Activated CD8-positive, alpha-beta memory T cell treated with anti-CD3 and anti-CD28 coated beads, Interleukin-2, amount 50 U/mL, for 1 hour (primary cell): ENCODE measurements around the gene WDR33.
"Not testable (repeated sequence)": the region's sequence is repeated elsewhere in the genome, so short reads cannot be mapped to it uniquely, and the experiment has no call there.

ENCODE experiments used
- DNase-seq: peaks from one replicate; pipeline ENCODE4 v3.0.0-alpha.2; 2020; ENCODE audit errors: extremely low read depth

WDR33 gene

DNA sequence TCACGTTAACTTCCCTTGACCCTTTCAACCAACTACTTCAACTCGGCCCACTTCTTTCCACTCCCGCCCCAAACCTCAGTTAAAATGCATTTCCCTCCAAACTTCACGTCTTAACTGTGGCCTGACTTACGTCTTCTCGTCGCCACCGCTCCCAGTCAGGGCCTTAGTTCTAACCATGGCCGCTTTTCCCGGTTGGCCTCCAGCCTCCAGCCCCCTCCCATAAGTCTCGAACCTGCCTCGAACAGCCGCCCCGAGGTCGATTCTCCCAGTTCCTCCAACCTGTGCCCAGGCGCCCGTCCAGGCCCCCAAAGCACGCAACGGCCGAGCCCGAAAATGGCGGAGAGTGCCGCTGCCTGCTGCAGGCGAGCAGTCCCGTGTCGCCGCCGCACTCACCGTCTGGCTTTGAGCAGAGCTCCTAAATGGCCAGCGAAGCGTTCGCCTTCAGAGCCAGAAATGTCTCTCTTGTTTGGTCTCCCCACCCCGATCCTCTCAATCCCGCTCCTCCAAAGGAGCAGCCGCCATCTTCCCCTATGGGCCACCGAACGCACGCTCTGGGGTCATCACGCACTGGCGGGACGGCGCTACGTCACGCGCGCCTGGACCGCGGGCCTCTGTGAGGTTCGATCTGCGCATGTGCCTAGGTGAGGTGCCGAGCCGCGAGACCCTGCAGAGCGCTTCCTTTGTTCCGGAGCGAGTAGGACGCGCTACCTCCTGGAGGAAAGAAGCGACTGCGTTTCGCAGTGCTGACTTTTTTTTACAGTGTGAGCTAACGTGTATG is at the start of gene WDR33:
Gene WDR33, minus strand, starts transcription at position 553 of the 778 bp plus-strand sequence. CDS start 40,190 bp downstream, outside the sequence.
- DNase-seq, result peak; percentile 89

- no peak for DNase-seq
These were observed 49.2 kb upstream of the WDR33 start for GRCh38 chr2:127860130-127860529.

DNA sequence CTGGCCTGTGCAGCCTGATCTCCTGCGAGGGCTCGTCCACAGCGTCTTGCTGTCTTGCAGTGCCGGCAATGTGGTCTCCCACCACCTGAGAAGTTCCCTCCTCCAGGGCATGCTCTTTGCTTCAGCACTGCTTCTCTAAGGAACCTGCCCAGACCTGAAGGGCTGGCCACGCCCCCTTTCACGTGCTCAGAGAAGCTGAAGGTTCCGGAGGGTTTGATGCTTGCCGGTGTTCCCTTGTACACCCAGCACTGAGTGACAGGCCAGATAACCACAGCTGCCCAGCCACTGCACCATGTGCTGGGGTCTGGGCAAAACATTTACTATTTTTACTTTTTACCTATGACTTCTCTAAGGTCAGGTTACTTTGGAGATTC is 48.7 kb upstream of the WDR33 start:
- DNase-seq, result peak; percentile 25

- DNase-seq, result no peak
These were observed 46.4 kb upstream of the WDR33 start for GRCh38 chr2:127857265-127857808.

GRCh38 chr2:127853671-127854070 is 42.7 kb upstream of the WDR33 start:
- DNase-seq, result no peak

GRCh38 chr2:127852388-127852787 is 41.4 kb upstream of the WDR33 start:
- DNase-seq, result no peak

GRCh38 chr2:127847931-127848330 is 37.0 kb upstream of the WDR33 start:
- DNase-seq, result no peak

DNA sequence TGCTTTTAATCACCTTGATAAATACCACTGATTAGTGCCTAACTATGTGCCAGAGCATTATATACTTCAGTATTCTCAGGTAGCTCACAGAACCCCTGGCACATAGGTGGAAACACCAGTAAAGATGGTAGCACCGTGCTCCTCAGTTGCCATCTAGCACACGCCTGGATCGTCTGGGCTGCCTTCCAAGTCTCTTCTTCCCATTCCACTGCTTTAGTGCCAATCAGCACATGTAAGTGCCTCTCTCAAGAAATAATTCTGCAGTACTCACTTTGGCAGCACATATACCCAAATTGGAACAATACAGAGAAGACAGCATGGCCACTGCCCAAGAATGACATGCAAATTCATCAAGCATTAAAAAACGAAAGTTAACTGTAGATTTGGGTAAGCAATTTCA is 34.0 kb upstream of the WDR33 start:
- no peak for DNase-seq

DNA sequence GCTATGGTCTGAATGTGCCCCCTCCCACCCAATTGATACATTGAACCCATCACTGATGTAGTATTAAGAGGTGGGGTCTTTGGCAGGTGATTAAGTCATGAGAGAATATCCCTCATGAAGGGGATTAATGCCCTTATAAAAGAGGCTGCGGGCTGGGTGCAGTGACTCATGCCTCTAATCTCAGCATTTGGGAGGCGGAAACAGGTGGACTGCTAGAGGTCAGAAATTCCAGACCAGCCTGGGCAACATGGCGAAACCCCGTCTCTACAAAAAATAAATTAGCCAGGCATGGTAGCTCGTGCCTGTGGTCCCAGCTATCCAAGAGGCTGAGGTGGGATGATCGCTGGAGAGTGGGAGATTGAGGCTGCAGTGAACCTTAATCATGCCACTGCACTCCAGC is 32.7 kb upstream of the WDR33 start:
- no peak for DNase-seq

DNA sequence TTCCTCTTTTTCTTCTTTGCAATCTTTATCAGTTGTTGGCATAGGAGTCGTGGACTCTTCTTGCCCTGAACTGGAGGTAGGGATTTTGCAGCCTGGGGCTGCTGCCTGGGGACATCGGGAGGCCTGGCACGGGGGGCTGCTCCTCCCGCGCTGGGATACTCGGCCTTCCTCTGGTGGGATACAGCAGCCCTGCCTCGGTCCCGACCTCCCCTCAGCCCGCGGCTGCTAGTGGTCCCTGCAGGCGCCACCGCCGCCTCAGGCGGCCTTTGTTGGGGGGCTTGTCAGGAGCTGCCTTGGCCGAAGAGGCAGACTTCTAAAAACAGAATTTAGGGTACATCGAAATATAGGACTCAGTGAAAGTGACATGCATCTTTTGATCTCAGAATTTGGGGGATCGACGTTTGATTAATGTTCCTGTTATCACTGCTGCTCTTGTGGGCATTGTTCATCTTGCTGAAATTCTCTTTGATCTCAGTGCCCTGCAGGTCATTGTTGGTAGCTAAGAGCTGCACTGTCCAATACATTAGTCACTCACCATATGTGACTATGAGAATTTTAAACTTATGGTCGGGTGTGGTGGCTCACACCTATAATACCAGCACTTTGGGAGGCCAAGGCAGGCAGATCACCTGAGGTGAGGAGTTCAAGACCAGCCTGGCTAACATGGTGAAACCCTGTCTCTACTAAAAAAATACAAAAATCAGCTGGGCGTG is 30.7 kb upstream of the WDR33 start:
- DNase-seq, result no peak

DNA sequence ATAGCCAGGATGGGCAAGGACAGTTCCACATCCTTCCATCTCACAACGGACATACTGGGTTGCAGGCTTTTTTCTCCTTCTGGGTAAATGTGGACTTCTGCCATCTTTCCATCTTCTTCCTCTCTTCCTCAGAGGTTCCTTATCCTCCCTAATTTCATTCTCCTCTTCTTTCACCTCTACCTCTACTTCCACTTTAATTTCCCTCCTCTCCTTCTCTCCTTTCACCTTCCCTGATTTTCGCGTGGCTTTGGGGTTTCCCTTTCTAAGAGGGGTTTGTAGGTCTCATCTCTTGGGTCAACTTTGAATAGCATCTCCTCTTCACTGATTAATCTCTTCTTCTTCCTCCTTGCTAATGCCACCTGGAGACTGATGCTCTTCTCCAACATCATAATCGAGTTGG is 29.9 kb upstream of the WDR33 start:
- DNase-seq, result no peak

DNA sequence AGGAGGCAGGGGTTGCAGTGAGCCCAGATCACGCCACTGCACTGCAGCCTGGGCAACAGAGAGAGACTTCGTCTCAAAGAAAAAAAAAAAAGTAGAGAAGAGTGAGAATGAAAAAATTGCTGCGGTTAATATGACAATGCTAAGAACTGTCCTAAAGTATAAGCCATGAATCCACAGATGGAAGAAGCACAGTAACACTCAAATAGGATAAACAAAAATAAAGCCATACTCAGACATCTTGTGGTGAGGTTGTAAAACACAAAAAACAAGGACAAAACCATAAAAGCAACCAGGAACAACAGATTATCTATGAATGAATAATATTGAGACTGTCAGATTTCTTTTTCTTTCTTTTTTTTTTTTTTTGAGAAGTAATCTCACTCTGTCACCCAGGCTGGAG is 24.0 kb upstream of the WDR33 start:
- no peak for DNase-seq

DNA sequence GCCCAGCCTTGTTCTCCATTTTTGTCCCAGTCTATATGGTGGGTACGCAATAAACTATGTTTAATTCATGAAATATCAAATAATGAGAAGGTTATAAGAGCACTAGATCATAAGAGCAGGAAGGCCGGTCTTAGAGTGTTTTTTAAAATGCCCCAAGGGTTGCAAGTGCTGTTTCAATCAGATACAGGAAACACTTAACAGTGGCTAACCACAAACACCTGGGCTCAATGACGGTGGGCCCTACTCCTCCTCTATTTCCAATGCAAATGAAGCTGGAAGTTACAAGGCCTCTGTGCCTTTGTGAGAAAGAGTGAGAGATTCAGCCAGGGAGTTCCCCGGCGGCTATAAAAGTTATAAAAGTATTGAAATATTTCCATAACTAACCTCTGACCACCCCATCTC is 18.9 kb upstream of the WDR33 start:
- DNase-seq, result peak; percentile 42

DNA sequence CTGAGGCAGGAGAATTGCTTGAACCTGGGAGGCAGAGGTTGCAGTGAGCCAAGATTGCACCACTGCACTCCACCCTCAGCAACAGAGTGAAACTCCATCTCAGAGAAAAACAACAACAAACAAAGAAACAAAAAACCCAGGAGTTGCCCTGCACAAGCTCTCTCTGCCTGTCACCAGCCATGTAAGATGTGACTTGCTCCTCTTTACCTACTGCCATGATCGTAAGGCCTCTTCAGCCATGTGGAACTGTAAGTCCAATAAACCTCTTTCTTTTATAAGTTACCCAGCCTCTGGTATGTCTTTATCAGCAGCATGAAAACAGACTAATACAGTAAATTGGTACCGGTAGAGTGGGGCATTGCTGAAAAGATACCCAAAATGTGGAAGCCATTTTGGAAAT is 15.7 kb upstream of the WDR33 start:
- DNase-seq, result not testable (repeated sequence)

- no peak for DNase-seq
These were observed 15.1 kb upstream of the WDR33 start for GRCh38 chr2:127826047-127826446.

- DNase-seq, result no peak
These were observed 9.2 kb upstream of the WDR33 start for GRCh38 chr2:127820080-127820668.

GRCh38 chr2:127818794-127819425 is 7.9 kb upstream of the WDR33 start:
- no peak for DNase-seq

DNA sequence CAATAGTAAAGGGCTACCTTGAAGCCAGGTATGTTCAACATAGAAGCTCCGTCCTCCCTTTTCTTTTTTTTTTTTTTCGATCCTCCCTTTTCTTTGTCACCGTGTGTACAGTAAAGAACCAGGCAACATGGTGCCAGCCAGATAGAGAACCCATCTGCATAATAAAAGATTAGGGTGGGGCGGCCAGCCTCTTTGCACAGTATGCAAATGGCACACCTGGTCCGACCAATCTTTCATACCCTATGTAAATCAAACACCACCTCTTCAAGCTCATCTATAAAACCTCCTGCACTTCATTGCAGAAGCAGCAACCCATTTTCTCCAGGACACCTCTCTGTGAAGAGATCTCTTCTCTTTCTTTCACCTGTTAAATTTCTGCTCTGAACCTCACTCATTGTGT is 7.3 kb upstream of the WDR33 start:
- DNase-seq, result no peak

GRCh38 chr2:127814677-127815076 is 3.7 kb upstream of the WDR33 start:
- no peak for DNase-seq

DNA sequence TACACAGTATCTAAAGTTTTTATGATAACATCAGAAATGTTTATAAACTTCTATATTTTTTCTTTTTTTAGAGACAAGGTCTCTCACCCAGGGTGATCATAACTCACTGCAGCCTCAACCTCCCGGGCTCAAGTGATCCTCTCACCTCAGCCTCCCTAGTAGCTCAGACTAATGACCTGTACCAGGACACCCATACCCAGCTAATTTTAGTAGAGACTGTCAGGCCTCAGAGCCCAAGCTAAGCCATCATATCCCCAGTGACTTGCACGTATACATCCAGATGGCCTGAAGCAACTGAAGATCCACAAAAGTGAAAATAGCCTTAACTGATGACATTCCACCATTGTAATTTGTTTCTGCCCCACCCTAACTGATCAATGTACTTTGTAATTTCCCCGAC is 1.5 kb upstream of the WDR33 start:
- DNase-seq, result not testable (repeated sequence)

GRCh38 chr2:127811397-127812321 is 688 bp upstream of the WDR33 start:
- DNase-seq, result no peak
